GM10847 (cell line): ENCODE results near the gene ASIC5.

Experiments
- POLR2A ChIP-seq: IDR thresholded peaks from 2 replicates; pipeline ENCODE4 v1.6.1; 2011; ENCODE audit not compliant: insufficient read length; ENCODE audit errors: extremely low read depth

The ASIC5 gene

GRCh38 chr4:155789982-155790381 is 76.1 kb downstream of the ASIC5 start:
- no peak for TF ChIP-seq POLR2A

DNA sequence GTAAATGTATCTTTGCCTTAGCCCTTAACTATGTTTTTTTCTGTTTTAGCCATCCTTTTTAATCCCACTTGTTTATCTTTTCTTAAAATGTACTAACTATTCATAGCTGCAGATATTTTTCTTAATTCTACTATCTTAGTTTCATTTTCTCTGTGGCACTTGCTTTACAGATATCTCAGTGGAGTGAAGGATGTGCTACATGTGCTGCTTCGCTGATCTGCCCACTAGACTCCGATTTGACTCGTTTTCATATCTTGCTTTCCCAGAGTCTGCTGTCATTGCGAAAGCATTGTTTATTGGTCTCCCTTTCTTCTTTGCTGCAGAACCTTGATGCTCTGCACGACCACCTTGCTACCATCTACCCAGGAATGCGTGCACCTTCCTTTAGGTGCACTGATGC is 76.7 kb downstream of the ASIC5 start:
- TF ChIP-seq POLR2A = no peak

DNA sequence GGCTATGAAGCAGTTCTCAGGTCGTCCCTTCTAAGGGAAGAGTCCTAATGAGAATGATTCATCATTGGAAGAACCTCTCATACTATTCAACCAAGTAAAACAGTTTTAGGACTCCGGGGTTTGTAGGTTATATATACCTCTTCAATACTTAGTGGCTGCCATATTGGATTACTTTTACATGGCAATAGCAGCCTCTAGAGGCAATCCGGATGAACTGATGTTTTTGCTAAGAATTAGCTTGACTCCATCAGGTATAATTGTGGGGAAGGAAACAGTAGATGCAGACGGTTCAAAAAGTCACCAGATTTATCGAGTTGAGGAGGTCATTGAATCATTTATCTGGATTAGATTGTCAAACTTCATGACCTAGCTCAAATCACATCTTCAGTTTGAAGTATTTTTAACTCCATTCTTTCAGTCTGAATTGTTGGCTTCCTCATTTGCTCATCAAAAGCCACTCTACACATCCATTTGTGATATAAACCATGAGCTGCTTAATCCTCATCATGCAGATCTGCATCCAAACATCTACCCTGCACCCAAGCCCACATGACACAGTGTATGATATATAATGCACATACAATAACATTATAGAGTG is 78.9 kb downstream of the ASIC5 start:
- TF ChIP-seq POLR2A = no peak

GRCh38 chr4:155785828-155786227 is 80.2 kb downstream of the ASIC5 start:
- no peak for TF ChIP-seq POLR2A

GRCh38 chr4:155784637-155785036 is 81.4 kb downstream of the ASIC5 start:
- no peak for TF ChIP-seq POLR2A

DNA sequence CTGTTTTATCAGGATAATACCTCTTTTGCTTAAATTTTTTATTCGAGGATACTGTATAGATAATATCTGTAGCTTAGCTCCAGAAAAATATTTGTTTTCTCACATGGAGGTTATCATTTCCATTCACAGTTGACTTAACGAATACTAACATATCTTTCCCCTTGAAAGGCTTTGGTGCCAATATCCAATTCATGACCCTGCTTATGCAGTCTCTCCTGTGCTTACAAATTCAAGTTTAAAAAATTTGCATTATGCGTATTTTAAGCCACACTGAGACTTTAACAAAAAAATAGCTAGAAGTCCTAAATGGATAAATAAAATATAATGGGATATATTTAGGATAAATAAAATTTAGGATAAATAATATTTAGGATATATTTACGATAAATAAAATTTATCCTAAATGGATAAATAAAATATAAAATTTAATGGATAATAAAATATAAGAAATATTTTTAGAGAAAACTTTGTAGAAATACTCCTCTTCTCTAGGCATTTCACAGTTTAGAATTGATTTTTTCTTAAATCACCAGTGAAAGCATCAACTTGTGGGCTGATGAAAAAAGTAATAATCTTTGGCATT is 84.7 kb downstream of the ASIC5 start:
- no peak for TF ChIP-seq POLR2A

- no peak for TF ChIP-seq POLR2A
Observed at GRCh38 chr4:155780775-155781174, 85.3 kb downstream of the ASIC5 start.
